Activated CD8-positive, alpha-beta memory T cell treated with anti-CD3 and anti-CD28 coated beads for 4 hours (primary cell): Measurements from ENCODE around the gene FOLR2.
"Not testable (repeated sequence)": the region's sequence is repeated elsewhere in the genome, so short reads cannot be mapped to it uniquely, and the experiment has no call there.

Experiments
- DNase-seq, 2 donors: peaks; one replicate each; pipeline ENCODE4 v3.0.0-alpha.2; 2020; ENCODE audit warnings: low read depth in 2 of 2

Gene FOLR2

GRCh38 chr11:72206794-72207193, 9.8 kb upstream of the FOLR2 start:
- not testable (repeated sequence) for DNase-seq

GRCh38 chr11:72208281-72208680, 8.3 kb upstream of the FOLR2 start:
- no peak for DNase-seq

GRCh38 chr11:72209101-72209500, 7.5 kb upstream of the FOLR2 start:
- DNase-seq: no peak

GRCh38 chr11:72217841-72218240, 1.2 kb downstream of the FOLR2 start:
- no peak for DNase-seq

- no peak for DNase-seq
Measured at GRCh38 chr11:72218251-72218745, 1.7 kb downstream of the FOLR2 start.

GRCh38 chr11:72220696-72221363, 4.2 kb downstream of the FOLR2 start:
- DNase-seq: no peak

- no peak for DNase-seq
Measured at GRCh38 chr11:72221386-72222075, 4.9 kb downstream of the FOLR2 start.

GRCh38 chr11:72222106-72222891, 5.7 kb downstream of the FOLR2 start:
- DNase-seq: no peak

- DNase-seq: peak; percentile 83 to 87
Measured at GRCh38 chr11:72222907-72223614, 6.5 kb downstream of the FOLR2 start.

- DNase-seq: peak in 1 of 2 donors; percentile 27
Measured at GRCh38 chr11:72223615-72224563, 7.3 kb downstream of the FOLR2 start.

GRCh38 chr11:72224564-72225410, 8.2 kb downstream of the FOLR2 start, which contains the start of gene INPPL1:
Gene INPPL1, plus strand, starts transcription at chr11:72224767. Its CDS starts 218 bp downstream, at chr11:72224985.
- no peak for DNase-seq

GRCh38 chr11:72225411-72225951, 8.9 kb downstream of the FOLR2 start:
- DNase-seq: peak; percentile 12 to 24

GRCh38 chr11:72226701-72227100, 10.1 kb downstream of the FOLR2 start:
- no peak for DNase-seq

GRCh38 chr11:72227316-72228228, 11.0 kb downstream of the FOLR2 start:
- DNase-seq: no peak

GRCh38 chr11:72228229-72228843, 11.7 kb downstream of the FOLR2 start:
- DNase-seq: no peak

- no peak for DNase-seq
Measured at GRCh38 chr11:72228844-72229231, 12.2 kb downstream of the FOLR2 start.

- no peak for DNase-seq
Measured at GRCh38 chr11:72229336-72229924, 12.8 kb downstream of the FOLR2 start.
